ENCODE data around the gene CEP250.
"Not testable (repeated sequence)": the region's sequence is repeated elsewhere in the genome, so short reads cannot be mapped to it uniquely, and the experiment has no call there.

The CEP250 gene

GRCh38 chr20:35496481-35496880 lies 41.1 kb downstream of the CEP250 start:
- no peak for DNase-seq

- no peak for DNase-seq
Observed at GRCh38 chr20:35497320-35497719, 41.9 kb downstream of the CEP250 start.

GRCh38 chr20:35497780-35498189 lies 42.4 kb downstream of the CEP250 start:
- DNase-seq, result no peak

- DNase-seq, result no peak
Observed at GRCh38 chr20:35499271-35499670, 43.9 kb downstream of the CEP250 start.

- no peak for DNase-seq
Observed at GRCh38 chr20:35502352-35502751, 47.0 kb downstream of the CEP250 start.

GRCh38 chr20:35503281-35503680 lies 47.9 kb downstream of the CEP250 start:
- DNase-seq, result no peak

- DNase-seq, result no peak
Observed at GRCh38 chr20:35503841-35504561, 48.6 kb downstream of the CEP250 start.

- DNase-seq, result no peak
Observed at GRCh38 chr20:35504751-35505150, 49.4 kb downstream of the CEP250 start.

- no peak for DNase-seq
Observed at GRCh38 chr20:35506179-35506578, 50.8 kb downstream of the CEP250 start.

GRCh38 chr20:35506872-35507638 lies 51.7 kb downstream of the CEP250 start:
- DNase-seq, result no peak

GRCh38 chr20:35508493-35509218 lies 53.3 kb downstream of the CEP250 start:
- DNase-seq, result no peak

- no peak for DNase-seq
Observed at GRCh38 chr20:35510951-35511735, 55.7 kb downstream of the CEP250 start.

- DNase-seq, result no peak
Observed at GRCh38 chr20:35511814-35512420, 56.5 kb downstream of the CEP250 start.

GRCh38 chr20:35514371-35514932 lies 59.1 kb downstream of the CEP250 start:
- no peak for DNase-seq

- no peak for DNase-seq
Observed at GRCh38 chr20:35515341-35515740, 59.9 kb downstream of the CEP250 start.

- DNase-seq, result no peak
Observed at GRCh38 chr20:35515949-35516645, 60.7 kb downstream of the CEP250 start.

GRCh38 chr20:35517125-35517524 lies 61.7 kb downstream of the CEP250 start:
- DNase-seq, result no peak

- not testable (repeated sequence) for DNase-seq
Observed at GRCh38 chr20:35517767-35518166, 62.4 kb downstream of the CEP250 start.

GRCh38 chr20:35518955-35519354 lies 63.6 kb downstream of the CEP250 start:
- DNase-seq, result no peak

GRCh38 chr20:35523298-35523888 lies 68.0 kb downstream of the CEP250 start:
- no peak for DNase-seq

- no peak for DNase-seq
Observed at GRCh38 chr20:35525639-35526038, 70.2 kb downstream of the CEP250 start.
